Epithelial cell of alveolus of lung (primary cell): Measurements from ENCODE around the gene FBXO28. TPM values are rescaled to one million over a fixed set of nuclear protein-coding genes. Genes with fewer than 3 reads are reported as not detected.

Experiments
- total RNA-seq: library from RNA; depleted of rRNA; stranded (reverse); fragments of >200 nt; gene quantifications from 2 replicates; pipeline ENCODE4 v1.2.1, GENCODE V29; 2015

FBXO28 gene
- total RNA-seq = 17.3 and 35.5 TPM in 2 replicates

GRCh38 chr1:224113918-224114786 is at the start of gene FBXO28:
Gene FBXO28, plus strand, starts transcription at chr1:224114111. Its CDS starts 19 bp downstream, at chr1:224114130.

DNA sequence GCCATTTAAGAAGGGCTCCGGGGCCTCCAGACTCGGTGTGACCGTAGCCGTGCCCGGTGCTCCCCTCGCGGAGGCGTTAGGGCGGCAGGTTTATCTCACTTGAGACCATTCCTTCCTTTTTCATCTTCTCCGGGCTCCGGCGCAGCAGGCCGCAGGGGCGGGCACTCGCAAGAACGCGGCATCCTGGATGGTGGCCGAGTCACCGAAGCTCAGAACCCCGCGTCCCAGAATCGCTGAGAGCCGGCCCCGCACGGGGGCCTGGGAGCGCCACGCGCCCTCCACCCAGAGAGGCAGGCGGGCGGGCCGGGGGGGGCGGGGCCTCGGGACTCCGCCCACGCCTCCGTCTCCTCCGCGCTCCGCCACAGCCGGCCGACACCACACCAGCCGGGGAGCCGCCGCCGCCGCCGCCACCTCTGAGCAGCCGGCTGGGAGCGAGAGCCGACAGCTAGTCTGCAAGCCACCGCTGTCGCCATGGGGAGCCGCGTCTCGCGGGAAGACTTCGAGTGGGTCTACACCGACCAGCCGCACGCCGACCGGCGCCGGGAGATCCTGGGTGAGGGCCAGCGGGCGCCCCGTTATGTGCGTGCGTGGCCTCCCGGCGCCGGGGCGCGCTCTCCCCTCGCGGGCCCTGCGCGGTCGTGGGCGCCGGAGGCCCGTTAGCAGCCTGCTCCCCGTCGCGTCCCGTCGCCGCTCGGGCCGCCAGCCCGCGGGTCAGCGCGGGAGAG is 69.1 kb downstream of the FBXO28 start, which contains the start of gene DEGS1:
TSS of gene DEGS1 (plus strand) at position 375 of the 725 bp plus-strand sequence. CDS start at position 472, 97 bp downstream.

Other genes starting within 250 kb of the FBXO28 start
- 110 and 150 TPM in 2 replicates for gene DEGS1, start 69.1 kb downstream of the FBXO28 start, total RNA-seq
- 10.1 and 14.0 TPM in 2 replicates for gene NVL, start 216.1 kb downstream of the FBXO28 start, total RNA-seq
- 38.2 and 65.8 TPM in 2 replicates for gene CNIH4, start 242.8 kb downstream of the FBXO28 start, total RNA-seq